ENCODE measurements around the gene ACAN.

DNA sequence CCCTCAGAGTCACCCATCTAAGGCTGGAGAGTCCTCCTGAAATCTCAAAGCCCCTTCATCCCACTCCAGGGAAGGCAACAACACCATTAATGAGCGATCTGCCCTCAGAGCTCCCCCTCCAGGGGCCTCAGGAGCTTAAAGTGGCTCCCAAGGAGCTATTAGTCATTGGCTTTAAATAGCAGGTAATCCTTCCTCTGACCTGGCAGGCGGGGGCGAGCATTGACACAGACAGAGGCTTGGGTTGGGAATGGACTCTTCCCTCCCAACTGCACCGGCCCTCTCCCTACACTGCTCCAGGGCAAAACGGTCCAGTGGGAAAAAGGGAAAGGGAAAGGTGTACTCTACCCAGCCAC, 108.5 kb downstream of the ACAN start:
- no peak for TF ChIP-seq POLR2AphosphoS5 (IDR thresholded peaks at IDR 0.05; ENCODE audit: borderline replicate concordance, low read depth, low read length)
- TF ChIP-seq EZH2 (IDR thresholded peaks at IDR 0.05), result no peak

Measured in SK-N-MC (cell line).